Measurements from ENCODE around the gene TMEM106C.

The TMEM106C gene

GRCh38 chr12:47935184-47935583, 28.2 kb upstream of the TMEM106C start:
- no peak for TF ChIP-seq CTCF (IDR thresholded peaks at IDR 0.05; ENCODE audit: borderline replicate concordance, control extremely low read depth, extremely low read depth, insufficient read depth, missing control alignments)
- in situ Hi-C loops (cut with MboI; ENCODE audit: low sequenced_read_pairs, unreplicated experiment) = no loop called here
- no peak for DNase-seq (ENCODE audit: low spot score)

GRCh38 chr12:47938093-47938492, 25.3 kb upstream of the TMEM106C start:
- in situ Hi-C loops (cut with MboI; ENCODE audit: low sequenced_read_pairs, unreplicated experiment) = no loop called here
- DNase-seq (ENCODE audit: low spot score) = no peak
- TF ChIP-seq CTCF (IDR thresholded peaks at IDR 0.05; ENCODE audit: borderline replicate concordance, control extremely low read depth, extremely low read depth, insufficient read depth, missing control alignments) = no peak

GRCh38 chr12:47938594-47938993, 24.8 kb upstream of the TMEM106C start:
- TF ChIP-seq CTCF (IDR thresholded peaks at IDR 0.05; ENCODE audit: borderline replicate concordance, control extremely low read depth, extremely low read depth, insufficient read depth, missing control alignments) = no peak
- no peak for DNase-seq (ENCODE audit: low spot score)
- in situ Hi-C loops (cut with MboI; ENCODE audit: low sequenced_read_pairs, unreplicated experiment) = no loop called here

- in situ Hi-C loops (cut with MboI; ENCODE audit: low sequenced_read_pairs, unreplicated experiment) = no loop called here
- TF ChIP-seq CTCF (IDR thresholded peaks at IDR 0.05; ENCODE audit: borderline replicate concordance, control extremely low read depth, extremely low read depth, insufficient read depth, missing control alignments) = no peak
- DNase-seq (ENCODE audit: low spot score) = no peak
Measured at GRCh38 chr12:47939009-47939601, 24.3 kb upstream of the TMEM106C start.

- in situ Hi-C loops (cut with MboI; ENCODE audit: low sequenced_read_pairs, unreplicated experiment) = no loop called here
- no peak for DNase-seq (ENCODE audit: low spot score)
- no peak for TF ChIP-seq CTCF (IDR thresholded peaks at IDR 0.05; ENCODE audit: borderline replicate concordance, control extremely low read depth, extremely low read depth, insufficient read depth, missing control alignments)
Measured at GRCh38 chr12:47940773-47941474, 22.5 kb upstream of the TMEM106C start.

GRCh38 chr12:47941475-47941780, 22.0 kb upstream of the TMEM106C start:
- in situ Hi-C loops (cut with MboI; ENCODE audit: low sequenced_read_pairs, unreplicated experiment) = no loop called here
- DNase-seq (ENCODE audit: low spot score) = no peak
- TF ChIP-seq CTCF (IDR thresholded peaks at IDR 0.05; ENCODE audit: borderline replicate concordance, control extremely low read depth, extremely low read depth, insufficient read depth, missing control alignments) = no peak
